WTC11 (cell line): Measurements from ENCODE around the gene HBM. TPM values are rescaled to one million over a fixed set of nuclear protein-coding genes. Genes with fewer than 3 reads are reported as not detected.

Experiments
- ATAC-seq: fragments of 200-7000 bp; cut with Tn5 transposase; 2 replicates; pipeline ENCODE4 v1.10.0; 2021; ENCODE audit warnings: mild to moderate bottlenecking, moderate library complexity
- CTCF ChIA-PET: fragments of 300-600 bp; sonication (Branson Sonifier 250); formaldehyde crosslinking; loops from one replicate; lab custom pipeline; 2021; ENCODE audit warnings: antibody characterized with exemption; lab: Charles Lee
- POLR2A ChIA-PET: fragments of 350-600 bp; sonication (Branson Sonifier 250); formaldehyde crosslinking; loops from one replicate; lab custom pipeline; 2021; ENCODE audit warnings: antibody characterized with exemption; lab: Charles Lee
- DNase-seq: peaks from one replicate; pipeline ENCODE4 v3.0.0; 2021; ENCODE audit warnings: low spot score
- H3K27ac Mint-ChIP-seq: 2 replicates; pipeline ENCODE4 v1.8.0; 2021; ENCODE audit warnings: mixed read lengths
- H3K27me3 Mint-ChIP-seq: 2 replicates; pipeline ENCODE4 v1.8.0; 2021; ENCODE audit warnings: low read depth, mild to moderate bottlenecking, moderate library complexity, mixed read lengths
- H3K36me3 Mint-ChIP-seq: 2 replicates; pipeline ENCODE4 v1.8.0; 2021; ENCODE audit warnings: mixed read lengths
- H3K4me1 Mint-ChIP-seq: 2 replicates; pipeline ENCODE4 v1.8.0; 2022; ENCODE audit warnings: mixed read lengths
- H3K4me3 Mint-ChIP-seq: 2 replicates; pipeline ENCODE4 v1.8.0; 2021; ENCODE audit warnings: mild to moderate bottlenecking, moderate library complexity, mixed read lengths
- H3K9me3 Mint-ChIP-seq: 2 replicates; pipeline ENCODE4 v1.8.0; 2021; ENCODE audit warnings: mixed read lengths
- ESRRA ChIP-seq: sonication (generic); formaldehyde crosslinking; IDR thresholded peaks from 2 replicates; pipeline ENCODE4 v1.8.1; 2022; ENCODE audit warnings: mild to moderate bottlenecking, missing genetic modification reagents, borderline replicate concordance
- GABPB1 ChIP-seq: sonication (generic); formaldehyde crosslinking; IDR thresholded peaks from 2 replicates; pipeline ENCODE4 v1.8.1; 2023; ENCODE audit warnings: mild to moderate bottlenecking, missing genetic modification reagents
- GRHL2 ChIP-seq: fragments of 250-450 bp; sonication (Bioruptor Pico); IDR thresholded peaks from 2 replicates; pipeline ENCODE4 v1.8.0; 2022; ENCODE audit warnings: mild to moderate bottlenecking, moderate library complexity; ENCODE audit not compliant: insufficient replicate concordance, severe bottlenecking
- GTF2I ChIP-seq: fragments of 250-450 bp; sonication (Bioruptor Pico); conservative IDR thresholded peaks from 2 replicates; pipeline ENCODE4 v1.4.0; 2021; ENCODE audit warnings: mild to moderate bottlenecking
- JUN ChIP-seq: sonication (generic); formaldehyde crosslinking; IDR thresholded peaks from 2 replicates; pipeline ENCODE4 v1.8.0; 2023; ENCODE audit warnings: mild to moderate bottlenecking, missing genetic modification reagents
- NFYB ChIP-seq: sonication (generic); formaldehyde crosslinking; conservative IDR thresholded peaks from 2 replicates; pipeline ENCODE4 v1.8.0; 2022; ENCODE audit warnings: low read depth, missing genetic modification reagents
- OVOL2 ChIP-seq: fragments of 250-450 bp; sonication (Bioruptor Pico); IDR thresholded peaks from 2 replicates; pipeline ENCODE4 v1.9.0; 2021; ENCODE audit warnings: mild to moderate bottlenecking, borderline replicate concordance
- TCF7 ChIP-seq: sonication (generic); formaldehyde crosslinking; IDR thresholded peaks from 2 replicates; pipeline ENCODE4 v1.8.0; 2022; ENCODE audit warnings: mild to moderate bottlenecking, low read depth, missing genetic modification reagents, moderate library complexity
- TEAD4 ChIP-seq: sonication (generic); formaldehyde crosslinking; IDR thresholded peaks from 2 replicates; pipeline ENCODE4 v1.8.0; 2022; ENCODE audit warnings: mild to moderate bottlenecking, missing genetic modification reagents
- ZNF138 ChIP-seq: sonication (generic); formaldehyde crosslinking; conservative IDR thresholded peaks from 2 replicates; pipeline ENCODE4 v1.8.1; 2022; ENCODE audit warnings: mild to moderate bottlenecking, moderate library complexity, missing genetic modification reagents
- ZNF219 ChIP-seq: sonication (generic); formaldehyde crosslinking; IDR thresholded peaks from 2 replicates; pipeline ENCODE4 v1.8.0; 2023; ENCODE audit warnings: missing genetic modification reagents, mild to moderate bottlenecking, borderline replicate concordance
- ZNF263 ChIP-seq: sonication (generic); formaldehyde crosslinking; IDR thresholded peaks from 2 replicates; pipeline ENCODE4 v1.8.1; 2022; ENCODE audit warnings: low read depth, mild to moderate bottlenecking, moderate library complexity, missing genetic modification reagents
- total RNA-seq: library from RNA; stranded (reverse); gene quantifications from 3 replicates; pipeline ENCODE4 v1.2.3, GENCODE V29; 2021
- TF ChIP-seq, protein P1 (sequence below): sonication (generic); formaldehyde crosslinking; IDR thresholded peaks from 2 replicates; pipeline ENCODE4 v1.8.1; 2022; ENCODE audit warnings: low read depth, mild to moderate bottlenecking, moderate library complexity, missing genetic modification reagents, borderline replicate concordance
- TF ChIP-seq, protein P2 (sequence below): fragments of 200-600 bp; IDR thresholded peaks from 2 replicates; pipeline ENCODE4 v1.8.0; 2022; ENCODE audit warnings: antibody characterized with exemption
- TF ChIP-seq, protein P3 (sequence below): sonication (generic); formaldehyde crosslinking; IDR thresholded peaks from 2 replicates; pipeline ENCODE4 v1.8.0; 2022; ENCODE audit warnings: mild to moderate bottlenecking, missing genetic modification reagents
- TF ChIP-seq, protein P4 (sequence below): sonication (generic); formaldehyde crosslinking; IDR thresholded peaks from 2 replicates; pipeline ENCODE4 v1.8.1; 2022; ENCODE audit warnings: mild to moderate bottlenecking, missing genetic modification reagents, moderate library complexity, borderline replicate concordance
- TF ChIP-seq, protein P5 (sequence below): sonication (generic); formaldehyde crosslinking; IDR thresholded peaks from 2 replicates; pipeline ENCODE4 v1.8.1; 2022; ENCODE audit warnings: mild to moderate bottlenecking, moderate library complexity, missing genetic modification reagents
- TF ChIP-seq, protein P6 (sequence below): sonication (generic); formaldehyde crosslinking; IDR thresholded peaks from 2 replicates; pipeline ENCODE4 v1.8.1; 2022; ENCODE audit warnings: low read depth, missing genetic modification reagents, borderline replicate concordance
- TF ChIP-seq, protein P7 (sequence below): sonication (generic); formaldehyde crosslinking; conservative IDR thresholded peaks from 2 replicates; pipeline ENCODE4 v1.8.1; 2023; ENCODE audit warnings: mild to moderate bottlenecking, low read depth, missing genetic modification reagents, moderate library complexity

The HBM gene
- total RNA-seq, 1 experiment from 2014 or later: not detected

DNA sequence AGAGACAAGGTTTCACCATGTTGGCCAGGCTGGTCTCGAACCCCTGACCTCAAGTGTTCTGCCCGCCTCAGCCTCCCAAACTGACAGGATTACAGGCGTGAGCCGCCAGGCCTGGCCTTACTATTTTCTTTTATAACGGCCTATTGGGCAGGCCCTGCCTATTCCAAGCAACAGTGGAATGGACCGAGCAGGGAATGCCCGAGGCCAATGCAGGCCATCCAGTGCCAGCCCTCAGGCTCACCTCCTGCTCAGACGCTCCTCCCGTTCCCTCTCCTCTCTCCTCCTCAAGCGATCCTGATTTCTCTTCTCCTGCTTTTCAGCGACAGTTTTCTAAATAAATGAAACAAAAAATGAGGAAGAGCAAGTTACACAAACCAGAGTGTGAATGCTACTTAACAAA lies 26.9 kb downstream of the HBM start:
- H3K4me1 Mint-ChIP-seq: no peaks in the 10 kb centered on the region
- POLR2A ChIA-PET: no interaction called here
- H3K4me3 Mint-ChIP-seq: no peak overlapping the region
- H3K9me3 Mint-ChIP-seq: no peaks in the 10 kb centered on the region
- CTCF ChIA-PET: no interaction called here
- no peak overlapping the region for H3K27ac Mint-ChIP-seq
- TF ChIP-seq TCF7 (CRISPR knock-in tag) (no peak), GABPB1 (CRISPR knock-in tag) (no peak), NFYB (CRISPR knock-in tag) (no peak), ZNF219 (CRISPR knock-in tag) (no peak), OVOL2 (CRISPR knock-in tag) (no peak), GRHL2 (no peak), TEAD4 (CRISPR knock-in tag) (no peak), ESRRA (no peak), GTF2I (CRISPR knock-in tag) (no peak), ZNF138 (CRISPR knock-in tag) (no peak), JUN (no peak), ZNF263 (CRISPR knock-in tag) (no peak)
- TF ChIP-seq, protein P1, sequence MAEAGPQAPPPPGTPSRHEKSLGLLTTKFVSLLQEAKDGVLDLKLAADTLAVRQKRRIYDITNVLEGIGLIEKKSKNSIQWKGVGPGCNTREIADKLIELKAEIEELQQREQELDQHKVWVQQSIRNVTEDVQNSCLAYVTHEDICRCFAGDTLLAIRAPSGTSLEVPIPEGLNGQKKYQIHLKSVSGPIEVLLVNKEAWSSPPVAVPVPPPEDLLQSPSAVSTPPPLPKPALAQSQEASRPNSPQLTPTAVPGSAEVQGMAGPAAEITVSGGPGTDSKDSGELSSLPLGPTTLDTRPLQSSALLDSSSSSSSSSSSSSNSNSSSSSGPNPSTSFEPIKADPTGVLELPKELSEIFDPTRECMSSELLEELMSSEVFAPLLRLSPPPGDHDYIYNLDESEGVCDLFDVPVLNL (CRISPR knock-in tag): no peak
- TF ChIP-seq, protein P2, sequence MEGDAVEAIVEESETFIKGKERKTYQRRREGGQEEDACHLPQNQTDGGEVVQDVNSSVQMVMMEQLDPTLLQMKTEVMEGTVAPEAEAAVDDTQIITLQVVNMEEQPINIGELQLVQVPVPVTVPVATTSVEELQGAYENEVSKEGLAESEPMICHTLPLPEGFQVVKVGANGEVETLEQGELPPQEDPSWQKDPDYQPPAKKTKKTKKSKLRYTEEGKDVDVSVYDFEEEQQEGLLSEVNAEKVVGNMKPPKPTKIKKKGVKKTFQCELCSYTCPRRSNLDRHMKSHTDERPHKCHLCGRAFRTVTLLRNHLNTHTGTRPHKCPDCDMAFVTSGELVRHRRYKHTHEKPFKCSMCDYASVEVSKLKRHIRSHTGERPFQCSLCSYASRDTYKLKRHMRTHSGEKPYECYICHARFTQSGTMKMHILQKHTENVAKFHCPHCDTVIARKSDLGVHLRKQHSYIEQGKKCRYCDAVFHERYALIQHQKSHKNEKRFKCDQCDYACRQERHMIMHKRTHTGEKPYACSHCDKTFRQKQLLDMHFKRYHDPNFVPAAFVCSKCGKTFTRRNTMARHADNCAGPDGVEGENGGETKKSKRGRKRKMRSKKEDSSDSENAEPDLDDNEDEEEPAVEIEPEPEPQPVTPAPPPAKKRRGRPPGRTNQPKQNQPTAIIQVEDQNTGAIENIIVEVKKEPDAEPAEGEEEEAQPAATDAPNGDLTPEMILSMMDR: no peak
- TF ChIP-seq, protein P3, sequence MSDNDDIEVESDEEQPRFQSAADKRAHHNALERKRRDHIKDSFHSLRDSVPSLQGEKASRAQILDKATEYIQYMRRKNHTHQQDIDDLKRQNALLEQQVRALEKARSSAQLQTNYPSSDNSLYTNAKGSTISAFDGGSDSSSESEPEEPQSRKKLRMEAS (CRISPR knock-in tag): no peak
- TF ChIP-seq, protein P4, sequence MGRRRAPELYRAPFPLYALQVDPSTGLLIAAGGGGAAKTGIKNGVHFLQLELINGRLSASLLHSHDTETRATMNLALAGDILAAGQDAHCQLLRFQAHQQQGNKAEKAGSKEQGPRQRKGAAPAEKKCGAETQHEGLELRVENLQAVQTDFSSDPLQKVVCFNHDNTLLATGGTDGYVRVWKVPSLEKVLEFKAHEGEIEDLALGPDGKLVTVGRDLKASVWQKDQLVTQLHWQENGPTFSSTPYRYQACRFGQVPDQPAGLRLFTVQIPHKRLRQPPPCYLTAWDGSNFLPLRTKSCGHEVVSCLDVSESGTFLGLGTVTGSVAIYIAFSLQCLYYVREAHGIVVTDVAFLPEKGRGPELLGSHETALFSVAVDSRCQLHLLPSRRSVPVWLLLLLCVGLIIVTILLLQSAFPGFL (CRISPR knock-in tag): no peak
- TF ChIP-seq, protein P5, sequence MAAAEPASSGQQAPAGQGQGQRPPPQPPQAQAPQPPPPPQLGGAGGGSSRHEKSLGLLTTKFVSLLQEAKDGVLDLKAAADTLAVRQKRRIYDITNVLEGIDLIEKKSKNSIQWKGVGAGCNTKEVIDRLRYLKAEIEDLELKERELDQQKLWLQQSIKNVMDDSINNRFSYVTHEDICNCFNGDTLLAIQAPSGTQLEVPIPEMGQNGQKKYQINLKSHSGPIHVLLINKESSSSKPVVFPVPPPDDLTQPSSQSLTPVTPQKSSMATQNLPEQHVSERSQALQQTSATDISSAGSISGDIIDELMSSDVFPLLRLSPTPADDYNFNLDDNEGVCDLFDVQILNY (CRISPR knock-in tag): no peak
- TF ChIP-seq, protein P6, sequence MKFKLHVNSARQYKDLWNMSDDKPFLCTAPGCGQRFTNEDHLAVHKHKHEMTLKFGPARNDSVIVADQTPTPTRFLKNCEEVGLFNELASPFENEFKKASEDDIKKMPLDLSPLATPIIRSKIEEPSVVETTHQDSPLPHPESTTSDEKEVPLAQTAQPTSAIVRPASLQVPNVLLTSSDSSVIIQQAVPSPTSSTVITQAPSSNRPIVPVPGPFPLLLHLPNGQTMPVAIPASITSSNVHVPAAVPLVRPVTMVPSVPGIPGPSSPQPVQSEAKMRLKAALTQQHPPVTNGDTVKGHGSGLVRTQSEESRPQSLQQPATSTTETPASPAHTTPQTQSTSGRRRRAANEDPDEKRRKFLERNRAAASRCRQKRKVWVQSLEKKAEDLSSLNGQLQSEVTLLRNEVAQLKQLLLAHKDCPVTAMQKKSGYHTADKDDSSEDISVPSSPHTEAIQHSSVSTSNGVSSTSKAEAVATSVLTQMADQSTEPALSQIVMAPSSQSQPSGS (CRISPR knock-in tag): no peak
- TF ChIP-seq, protein P7, sequence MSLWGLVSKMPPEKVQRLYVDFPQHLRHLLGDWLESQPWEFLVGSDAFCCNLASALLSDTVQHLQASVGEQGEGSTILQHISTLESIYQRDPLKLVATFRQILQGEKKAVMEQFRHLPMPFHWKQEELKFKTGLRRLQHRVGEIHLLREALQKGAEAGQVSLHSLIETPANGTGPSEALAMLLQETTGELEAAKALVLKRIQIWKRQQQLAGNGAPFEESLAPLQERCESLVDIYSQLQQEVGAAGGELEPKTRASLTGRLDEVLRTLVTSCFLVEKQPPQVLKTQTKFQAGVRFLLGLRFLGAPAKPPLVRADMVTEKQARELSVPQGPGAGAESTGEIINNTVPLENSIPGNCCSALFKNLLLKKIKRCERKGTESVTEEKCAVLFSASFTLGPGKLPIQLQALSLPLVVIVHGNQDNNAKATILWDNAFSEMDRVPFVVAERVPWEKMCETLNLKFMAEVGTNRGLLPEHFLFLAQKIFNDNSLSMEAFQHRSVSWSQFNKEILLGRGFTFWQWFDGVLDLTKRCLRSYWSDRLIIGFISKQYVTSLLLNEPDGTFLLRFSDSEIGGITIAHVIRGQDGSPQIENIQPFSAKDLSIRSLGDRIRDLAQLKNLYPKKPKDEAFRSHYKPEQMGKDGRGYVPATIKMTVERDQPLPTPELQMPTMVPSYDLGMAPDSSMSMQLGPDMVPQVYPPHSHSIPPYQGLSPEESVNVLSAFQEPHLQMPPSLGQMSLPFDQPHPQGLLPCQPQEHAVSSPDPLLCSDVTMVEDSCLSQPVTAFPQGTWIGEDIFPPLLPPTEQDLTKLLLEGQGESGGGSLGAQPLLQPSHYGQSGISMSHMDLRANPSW: no peak
- peaks cover 78% of the 10 kb centered on the region for H3K36me3 Mint-ChIP-seq
- DNase-seq: no peak
- H3K27me3 Mint-ChIP-seq: no peaks in the 10 kb centered on the region
- ATAC-seq: no peak
